ENCODE measurements around the gene HEXIM2. TPM values are rescaled to one million over a fixed set of nuclear protein-coding genes. Genes with fewer than 3 reads are reported as not detected.

The HEXIM2 gene
- total RNA-seq, 2 donors from 2014 or later, result 12.9 to 13.1 TPM

DNA sequence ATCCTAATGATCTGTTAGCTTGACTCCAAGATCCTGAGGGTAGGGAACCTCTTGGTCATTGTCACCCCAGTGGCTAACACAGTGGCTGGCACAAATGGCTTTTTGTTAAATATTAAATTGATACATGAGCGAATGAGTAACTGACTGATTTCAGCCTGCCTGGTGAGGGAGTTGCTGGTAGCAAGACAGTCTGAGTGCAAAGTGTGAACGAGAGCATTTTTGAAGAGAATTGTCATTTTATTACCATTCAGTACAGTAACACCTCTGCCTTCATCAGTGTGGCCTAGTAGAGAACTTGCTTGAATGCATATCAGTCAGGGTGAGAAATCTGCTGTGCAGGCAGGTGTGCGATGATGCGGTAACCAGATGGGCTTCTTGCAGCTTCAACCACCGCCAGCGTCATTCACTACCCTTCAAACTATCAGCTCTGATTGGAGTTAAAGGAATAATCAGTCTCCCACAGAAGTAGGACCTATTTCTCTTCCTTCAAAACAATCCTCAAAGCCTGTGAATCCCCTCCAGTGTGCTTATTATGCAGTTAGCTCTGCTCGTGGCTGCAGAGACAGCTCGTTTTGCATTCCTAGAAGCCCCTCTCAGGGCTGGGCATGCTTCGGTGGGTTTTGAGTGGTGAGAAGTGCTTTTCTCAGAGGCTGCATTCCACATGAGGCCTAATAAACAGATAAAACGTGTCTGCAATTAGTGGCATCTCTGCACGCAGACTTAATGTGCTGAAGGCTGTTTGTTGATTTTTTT is 29.0 kb downstream of the HEXIM2 start:
- no peak overlapping the region for H3K27ac Mint-ChIP-seq
- peaks cover 3% of the 10 kb centered on the region for H3K4me1 Mint-ChIP-seq
- no peak overlapping the region for H3K4me3 Mint-ChIP-seq
- H3K36me3 Mint-ChIP-seq (ENCODE audit: low read depth), result no peaks in the 10 kb centered on the region
- H3K9ac ChIP-seq (ENCODE audit: extremely low read depth, low read length, poor library complexity, severe bottlenecking), result no peak overlapping the region
- peaks cover 4% of the 10 kb centered on the region for H3K9me3 Mint-ChIP-seq
- no peaks in the 10 kb centered on the region for H3K9me3 ChIP-seq (ENCODE audit: control insufficient read depth, low read length)
- H3K27ac ChIP-seq (ENCODE audit: low read depth, low read length), result no peak overlapping the region
- TF ChIP-seq, protein P1, sequence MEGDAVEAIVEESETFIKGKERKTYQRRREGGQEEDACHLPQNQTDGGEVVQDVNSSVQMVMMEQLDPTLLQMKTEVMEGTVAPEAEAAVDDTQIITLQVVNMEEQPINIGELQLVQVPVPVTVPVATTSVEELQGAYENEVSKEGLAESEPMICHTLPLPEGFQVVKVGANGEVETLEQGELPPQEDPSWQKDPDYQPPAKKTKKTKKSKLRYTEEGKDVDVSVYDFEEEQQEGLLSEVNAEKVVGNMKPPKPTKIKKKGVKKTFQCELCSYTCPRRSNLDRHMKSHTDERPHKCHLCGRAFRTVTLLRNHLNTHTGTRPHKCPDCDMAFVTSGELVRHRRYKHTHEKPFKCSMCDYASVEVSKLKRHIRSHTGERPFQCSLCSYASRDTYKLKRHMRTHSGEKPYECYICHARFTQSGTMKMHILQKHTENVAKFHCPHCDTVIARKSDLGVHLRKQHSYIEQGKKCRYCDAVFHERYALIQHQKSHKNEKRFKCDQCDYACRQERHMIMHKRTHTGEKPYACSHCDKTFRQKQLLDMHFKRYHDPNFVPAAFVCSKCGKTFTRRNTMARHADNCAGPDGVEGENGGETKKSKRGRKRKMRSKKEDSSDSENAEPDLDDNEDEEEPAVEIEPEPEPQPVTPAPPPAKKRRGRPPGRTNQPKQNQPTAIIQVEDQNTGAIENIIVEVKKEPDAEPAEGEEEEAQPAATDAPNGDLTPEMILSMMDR (conservative IDR thresholded peaks at IDR 0.05), result no peak
- no peaks in the 10 kb centered on the region for H3K36me3 ChIP-seq (ENCODE audit: control insufficient read depth, insufficient read depth, low read length)
- no peak for DNase-seq
- H3K4me1 ChIP-seq (ENCODE audit: control insufficient read depth, insufficient read depth, low read length), result no peaks in the 10 kb centered on the region
- H3K27me3 Mint-ChIP-seq (ENCODE audit: insufficient read depth), result peaks cover 2% of the 10 kb centered on the region
- H3K27me3 ChIP-seq (ENCODE audit: control insufficient read depth, insufficient read depth, low read length, poor library complexity, severe bottlenecking), result no peaks in the 10 kb centered on the region
- H3K4me3 ChIP-seq (ENCODE audit: low read length), result no peak overlapping the region
- WGBS, 2 experiments (ENCODE audit: insufficient coverage in 1 of 2, insufficient read length in 1 of 2), result 90% methylated on average over 10 to 11 of the region's 11 CpGs

DNA sequence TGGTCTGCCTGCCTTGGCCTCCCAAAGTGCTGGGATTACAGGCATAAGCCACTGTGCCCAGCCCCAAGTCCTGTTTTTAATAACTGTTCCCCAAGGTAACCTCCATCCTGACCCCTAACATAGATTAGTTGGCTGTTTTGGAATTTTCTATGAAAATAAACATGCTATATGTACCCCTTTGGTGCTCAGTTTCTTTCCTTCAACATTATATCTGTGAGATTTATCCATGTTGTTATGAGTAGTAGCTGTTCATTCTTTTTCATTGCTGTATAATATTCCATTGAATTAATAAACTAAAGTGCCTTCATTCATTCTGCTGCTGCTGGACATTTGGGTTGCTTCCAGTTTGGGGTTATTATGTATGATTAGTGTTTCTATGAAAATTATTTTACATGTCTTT is 33.7 kb downstream of the HEXIM2 start:
- Mint-ChIP-seq H3K9me3 (peaks cover 4% of the 10 kb centered on the region), H3K36me3 (ENCODE audit: low read depth) (no peaks in the 10 kb centered on the region), H3K4me3 (no peak overlapping the region), H3K27ac (no peak overlapping the region), H3K4me1 (peaks cover 12% of the 10 kb centered on the region), H3K27me3 (ENCODE audit: insufficient read depth) (no peaks in the 10 kb centered on the region)
- TF ChIP-seq, protein P1 (conservative IDR thresholded peaks at IDR 0.05), result no peak
- Histone ChIP-seq H3K9me3 (ENCODE audit: control insufficient read depth, low read length) (no peaks in the 10 kb centered on the region), H3K36me3 (ENCODE audit: control insufficient read depth, insufficient read depth, low read length) (no peaks in the 10 kb centered on the region), H3K9ac (ENCODE audit: extremely low read depth, low read length, poor library complexity, severe bottlenecking) (no peak overlapping the region), H3K4me1 (ENCODE audit: control insufficient read depth, insufficient read depth, low read length) (peaks cover 7% of the 10 kb centered on the region), H3K27me3 (ENCODE audit: control insufficient read depth, insufficient read depth, low read length, poor library complexity, severe bottlenecking) (no peaks in the 10 kb centered on the region), H3K27ac (ENCODE audit: low read depth, low read length) (no peak overlapping the region), H3K4me3 (ENCODE audit: low read length) (no peak overlapping the region)
- DNase-seq, result no peak

DNA sequence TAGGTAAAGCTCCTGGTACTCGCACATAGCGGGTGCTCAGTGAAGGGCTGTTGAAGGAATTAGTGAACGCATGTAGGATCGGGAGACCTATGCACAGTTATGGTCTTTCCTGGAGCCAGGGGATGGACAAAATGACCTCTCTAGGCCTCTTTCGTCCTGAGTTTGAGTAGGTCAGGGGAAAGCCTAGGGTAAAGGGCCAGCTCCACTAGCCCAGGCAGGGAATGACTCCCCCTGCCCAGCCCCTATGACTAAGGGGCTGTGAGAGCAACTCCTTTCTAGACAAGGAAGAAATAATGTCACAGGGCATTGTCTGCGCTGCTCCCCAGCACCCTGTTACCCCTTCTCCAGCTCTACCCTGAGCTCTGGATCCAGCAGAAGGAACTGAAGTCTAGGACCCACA is 35.4 kb downstream of the HEXIM2 start:
- TF ChIP-seq, protein P1 (conservative IDR thresholded peaks at IDR 0.05), result no peak
- H3K27me3 Mint-ChIP-seq (ENCODE audit: insufficient read depth), result no peaks in the 10 kb centered on the region
- H3K4me3 Mint-ChIP-seq, result peak overlapping the region; percentile 24
- Histone ChIP-seq H3K27ac (ENCODE audit: low read depth, low read length) (peak overlapping the region; percentile 3), H3K4me3 (ENCODE audit: low read length) (no peak overlapping the region), H3K9ac (ENCODE audit: extremely low read depth, low read length, poor library complexity, severe bottlenecking) (no peak overlapping the region), H3K36me3 (ENCODE audit: control insufficient read depth, insufficient read depth, low read length) (no peaks in the 10 kb centered on the region), H3K4me1 (ENCODE audit: control insufficient read depth, insufficient read depth, low read length) (peaks cover 7% of the 10 kb centered on the region), H3K27me3 (ENCODE audit: control insufficient read depth, insufficient read depth, low read length, poor library complexity, severe bottlenecking) (no peaks in the 10 kb centered on the region), H3K9me3 (ENCODE audit: control insufficient read depth, low read length) (no peaks in the 10 kb centered on the region)
- DNase-seq, result peak; percentile 64
- peaks cover 12% of the 10 kb centered on the region for H3K4me1 Mint-ChIP-seq
- H3K9me3 Mint-ChIP-seq, result no peaks in the 10 kb centered on the region
- WGBS, 2 experiments (ENCODE audit: insufficient coverage in 1 of 2, insufficient read length in 1 of 2), result 69 to 77% methylated on average over 4 to 6 of the region's 6 CpGs
- H3K27ac Mint-ChIP-seq, result peak overlapping the region; percentile 85
- H3K36me3 Mint-ChIP-seq (ENCODE audit: low read depth), result no peaks in the 10 kb centered on the region

Data from endodermal cell (in vitro differentiated cells).